GM18909 (cell line): ENCODE measurements around the gene EGFL7.

Experiments
- ATAC-seq: cut with Tn5 transposase; IDR thresholded peaks from one replicate; pipeline ENCODE4 v1.9.1; 2021; ENCODE audit warnings: mild to moderate bottlenecking; ENCODE audit not compliant: unreplicated experiment, poor library complexity

EGFL7 gene

GRCh38 chr9:136643596-136644342, 18.9 kb upstream of the EGFL7 start:
- ATAC-seq, result no peak

DNA sequence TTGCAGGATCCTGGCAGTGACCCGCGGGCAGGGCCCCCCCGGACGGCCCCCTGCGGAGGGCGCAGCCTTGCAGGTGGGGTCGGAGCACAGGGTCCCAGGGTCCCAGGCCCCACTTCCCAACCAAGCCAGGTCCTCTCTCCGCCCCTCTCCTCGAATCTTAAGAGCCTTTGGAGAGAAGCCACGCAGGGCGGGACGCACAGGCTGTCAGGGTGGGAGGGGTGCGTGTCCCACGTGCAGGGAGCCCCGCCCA, 18.4 kb upstream of the EGFL7 start:
- no peak for ATAC-seq

- ATAC-seq, result no peak
Measured at GRCh38 chr9:136644593-136645351, 17.9 kb upstream of the EGFL7 start.

DNA sequence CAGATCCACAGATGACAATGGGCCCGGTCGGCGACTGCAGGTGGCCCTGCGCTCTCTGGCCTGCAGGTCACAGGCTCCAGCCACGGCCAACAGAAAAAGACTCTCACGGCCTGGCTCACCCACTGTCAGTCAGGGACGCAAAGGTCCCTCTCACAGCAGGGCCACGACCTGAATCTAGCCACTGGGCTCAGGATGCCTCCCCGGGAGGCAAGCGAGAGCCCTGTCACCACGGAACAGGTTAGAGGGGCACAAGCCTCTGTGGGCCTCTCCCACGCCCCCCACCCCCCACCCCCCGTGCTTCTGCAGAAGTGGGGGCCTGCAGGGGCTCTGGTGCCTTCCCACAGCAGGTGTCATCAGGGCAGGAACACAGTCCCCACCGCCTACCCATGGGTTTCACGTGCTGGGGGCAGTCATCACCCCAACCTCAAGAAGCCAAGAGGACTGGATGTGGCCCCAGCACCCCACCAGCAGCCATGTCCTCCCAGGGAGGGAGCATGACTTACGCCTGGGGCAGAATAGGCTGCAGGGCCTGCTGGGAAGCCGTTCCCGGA, 17.3 kb upstream of the EGFL7 start:
- ATAC-seq, result no peak

- ATAC-seq, result no peak
Measured at GRCh38 chr9:136645903-136646754, 16.6 kb upstream of the EGFL7 start.

DNA sequence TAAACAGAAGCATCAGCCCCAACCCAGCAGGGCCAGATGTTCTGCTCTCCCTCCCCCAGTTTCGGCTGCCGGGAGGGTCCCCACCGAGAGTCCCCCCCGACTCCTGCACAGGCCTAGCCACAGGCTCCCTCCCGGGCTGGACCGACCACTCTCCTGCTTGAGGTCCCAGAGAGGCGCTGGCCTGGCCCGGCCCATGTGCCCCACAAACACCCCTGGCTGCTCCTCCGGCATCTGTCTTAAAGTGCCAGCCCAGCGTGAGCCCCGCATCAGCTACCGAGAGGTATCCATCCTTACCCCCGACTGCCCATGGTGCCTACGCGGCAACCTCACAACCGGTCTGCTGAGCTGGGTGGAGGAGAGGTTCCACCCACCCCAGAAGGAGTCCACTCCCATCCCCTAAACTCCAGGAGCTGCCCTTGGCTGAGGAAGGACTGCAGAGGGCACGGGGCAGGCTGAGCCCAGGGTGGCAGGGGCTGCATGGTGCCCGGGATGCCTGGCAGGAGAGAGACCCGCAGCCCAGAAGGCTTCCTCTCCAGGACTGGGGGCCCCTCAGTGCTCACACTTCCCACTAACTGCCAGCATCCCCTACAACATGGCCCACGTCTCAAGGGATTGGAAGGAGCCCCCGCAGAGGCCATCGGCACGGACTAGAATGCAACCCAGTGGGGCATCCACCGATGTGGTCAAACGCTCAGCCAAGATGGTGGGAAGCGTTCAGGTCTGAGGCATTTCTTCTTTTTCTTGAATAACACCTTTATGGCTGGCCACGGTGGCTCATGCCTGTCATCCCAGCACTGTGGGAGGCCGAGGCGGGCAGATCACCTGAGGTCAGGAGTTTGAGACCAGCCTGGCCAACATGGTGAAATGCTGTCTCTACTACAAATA, 15.6 kb upstream of the EGFL7 start:
- ATAC-seq, result no peak

DNA sequence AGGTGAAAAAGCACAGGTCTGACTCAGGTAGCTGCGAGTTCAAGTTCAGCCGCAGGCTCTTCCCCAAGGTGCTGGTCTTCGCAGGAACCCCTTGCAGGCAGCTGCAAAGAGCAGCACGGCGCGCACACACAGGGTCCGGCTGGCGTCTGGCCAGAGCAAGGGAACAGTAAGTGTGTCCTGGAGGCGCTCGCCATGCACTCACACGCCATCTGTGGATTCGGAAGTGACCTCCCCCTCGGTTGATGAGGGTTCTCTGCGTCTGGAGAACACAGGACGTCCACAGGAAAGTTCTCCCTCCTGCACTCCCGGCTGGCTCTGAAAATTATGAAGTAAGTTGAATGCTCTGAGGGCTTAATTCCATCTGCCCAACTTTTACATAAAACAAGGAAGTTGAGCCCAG, 14.0 kb upstream of the EGFL7 start:
- ATAC-seq, result no peak

DNA sequence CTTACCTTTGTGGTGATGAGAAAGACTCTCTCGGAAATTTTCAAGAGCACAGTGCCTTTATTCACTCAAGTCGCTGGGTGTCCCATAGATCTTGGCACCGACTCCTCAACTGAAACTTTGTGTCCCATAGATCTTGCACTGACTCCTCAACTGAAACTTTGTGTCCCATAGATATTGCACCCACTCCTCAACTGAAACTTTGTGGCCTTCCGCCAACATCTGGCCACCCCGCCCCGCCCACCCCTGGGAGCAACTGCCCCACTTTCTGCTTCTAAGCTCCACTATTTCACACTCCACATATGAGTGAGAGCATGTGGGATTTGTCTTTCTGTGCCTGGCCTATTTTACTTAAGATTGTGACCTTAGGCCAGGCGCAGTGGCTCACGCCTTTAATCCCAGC, 12.7 kb upstream of the EGFL7 start:
- ATAC-seq, result no peak

DNA sequence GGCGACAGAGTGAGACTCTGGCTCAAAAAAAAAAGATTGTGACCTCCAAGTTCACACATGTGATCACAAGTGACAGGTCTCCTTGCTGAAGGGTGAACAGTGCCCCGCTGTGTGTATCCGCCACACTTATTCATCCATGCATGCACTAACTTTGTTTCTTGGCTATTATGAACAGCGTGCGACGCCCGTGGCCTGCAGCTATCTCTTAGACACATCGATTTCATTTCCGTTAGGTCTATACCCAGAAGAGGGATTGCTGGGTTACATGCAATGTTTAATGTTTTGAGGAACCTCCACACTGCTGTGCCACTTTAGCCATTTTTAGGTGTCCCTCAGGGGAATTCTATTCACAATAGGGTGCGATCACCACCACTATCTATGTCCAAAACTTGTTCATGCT, 12.1 kb upstream of the EGFL7 start:
- ATAC-seq, result no peak

- ATAC-seq, result no peak
Measured at GRCh38 chr9:136651860-136652259, 10.9 kb upstream of the EGFL7 start.

- no peak for ATAC-seq
Measured at GRCh38 chr9:136653323-136654079, 9.2 kb upstream of the EGFL7 start.

- ATAC-seq, result no peak
Measured at GRCh38 chr9:136654820-136655535, 7.7 kb upstream of the EGFL7 start.

DNA sequence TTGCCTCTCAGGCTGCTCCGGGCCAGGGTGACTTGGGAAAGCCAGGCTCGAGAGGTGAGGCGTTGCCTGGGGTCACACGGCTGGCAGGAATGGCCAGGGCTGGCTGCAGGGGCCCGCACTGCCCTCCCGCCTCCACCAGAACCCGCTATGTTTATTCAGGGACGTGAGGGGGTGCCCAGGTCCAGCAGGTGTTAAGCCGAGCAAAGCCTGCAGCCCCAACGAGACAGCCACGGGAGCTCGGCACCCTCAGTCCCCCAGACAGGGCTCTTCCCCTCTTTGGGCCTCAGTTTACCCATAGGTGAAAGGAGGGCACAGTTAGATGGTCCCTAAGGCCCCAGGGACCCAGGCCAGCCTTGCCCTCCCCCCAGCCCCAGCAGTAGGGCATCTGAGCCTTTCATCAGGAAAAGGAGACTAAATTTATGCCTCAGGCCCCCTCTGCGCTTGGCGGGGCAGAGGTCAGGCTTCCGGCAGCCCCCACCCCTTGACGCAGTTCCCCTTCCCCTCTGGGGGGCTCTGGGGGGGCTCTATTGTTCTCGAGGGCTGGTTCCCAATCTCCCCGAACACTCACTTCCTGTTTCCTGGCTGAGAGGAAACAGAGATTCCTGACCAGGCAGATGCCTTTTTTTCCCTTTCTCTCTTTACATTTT, 7.1 kb upstream of the EGFL7 start:
- no peak for ATAC-seq

GRCh38 chr9:136656183-136656738, 6.5 kb upstream of the EGFL7 start:
- no peak for ATAC-seq

GRCh38 chr9:136656795-136657611, 5.7 kb upstream of the EGFL7 start:
- no peak for ATAC-seq

DNA sequence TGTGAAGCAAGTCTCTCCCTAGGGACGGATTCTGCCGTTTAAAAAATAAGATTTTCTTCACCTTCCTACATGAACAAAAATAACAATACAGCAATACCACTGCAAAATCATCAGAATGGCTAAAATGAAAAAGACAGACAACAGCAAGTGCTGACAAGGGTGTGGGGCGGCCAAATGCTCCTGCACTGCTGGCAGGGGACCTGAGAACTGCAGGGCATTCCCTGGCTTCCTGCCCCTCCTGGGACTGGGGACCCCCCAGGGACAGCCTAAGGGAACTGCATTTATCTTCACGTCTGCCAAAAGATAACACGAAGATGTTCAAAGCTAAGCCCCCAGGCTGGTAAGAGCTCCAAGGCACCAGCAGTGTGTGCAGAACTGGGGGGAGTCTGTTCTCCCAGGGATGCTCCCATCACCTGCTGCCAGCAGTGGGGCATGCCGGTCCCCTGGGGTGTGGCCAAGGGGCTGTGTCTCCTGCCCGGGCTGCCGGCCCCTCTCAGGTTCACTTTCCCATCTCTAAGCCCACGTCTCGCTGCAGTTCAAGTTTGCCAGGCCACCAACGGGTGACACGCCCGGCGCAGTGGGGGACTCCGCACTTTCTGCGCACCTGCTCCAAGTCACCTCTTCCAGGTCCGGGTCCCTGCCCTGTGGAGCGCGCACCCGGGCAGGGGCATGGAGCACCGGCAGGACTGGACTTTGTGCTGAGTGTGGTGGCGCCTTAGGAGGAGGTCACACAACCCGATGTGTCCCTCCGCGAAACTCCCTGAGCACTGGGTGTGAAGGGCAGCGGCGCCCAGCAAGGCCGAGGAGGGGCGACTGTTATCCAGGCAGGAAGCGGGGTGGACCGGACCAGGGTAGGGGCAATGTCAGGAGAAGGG, 4.5 kb upstream of the EGFL7 start:
- ATAC-seq, result no peak
